Measurements from ENCODE around the gene APEH.
"Not testable (repeated sequence)": the region's sequence is repeated elsewhere in the genome, so short reads cannot be mapped to it uniquely, and the experiment has no call there.

DNA sequence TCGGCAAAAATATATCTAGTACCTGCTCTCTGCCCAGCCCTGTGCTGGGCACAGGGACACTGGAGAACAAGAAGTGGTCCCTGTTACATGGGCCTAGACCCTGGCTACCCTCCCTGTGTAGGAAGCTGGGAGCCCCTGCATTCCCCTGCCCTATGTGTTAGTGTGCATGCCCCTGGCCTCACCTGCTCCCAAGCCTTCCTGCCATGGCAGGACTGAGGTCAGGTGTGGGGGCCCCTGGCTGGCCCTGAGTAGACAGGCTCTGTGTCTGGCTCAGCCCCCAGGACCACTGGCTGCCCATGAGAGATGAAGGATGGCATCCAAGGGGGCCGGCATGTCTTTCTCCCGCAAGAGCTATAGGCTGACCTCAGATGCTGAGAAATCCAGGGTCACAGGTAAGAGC, 16.7 kb downstream of the APEH start:
- not testable (repeated sequence) for TF ChIP-seq POLR2AphosphoS5 (IDR thresholded peaks at IDR 0.05; ENCODE audit: borderline replicate concordance, low read depth, low read length); EZH2 (IDR thresholded peaks at IDR 0.05); FOXP2 (optimal IDR thresholded peaks at IDR 0.05; ENCODE audit: control extremely low read depth, extremely low read length, insufficient read depth)

All from SK-N-MC (cell line).